NCI-H82 (cell line): Measurements from ENCODE around the gene CARS2.
A peak's percentile ranks its signal among the peaks of the same experiment; 100 is the strongest.

Source experiments
- DNase-seq: peaks from one replicate; lab custom pipeline; 2025; lab: John Stamatoyannopoulos, UW

CARS2 gene

GRCh38 chr13:110651726-110652230, 54.1 kb downstream of the CARS2 start:
- no peak for DNase-seq

GRCh38 chr13:110651271-110651670, 54.6 kb downstream of the CARS2 start:
- no peak for DNase-seq

- DNase-seq, result no peak
Observed at GRCh38 chr13:110650436-110650835, 55.5 kb downstream of the CARS2 start.

GRCh38 chr13:110649551-110649950, 56.4 kb downstream of the CARS2 start:
- DNase-seq, result no peak

- peak; percentile 90 for DNase-seq
Observed at GRCh38 chr13:110648848-110649421, 57.0 kb downstream of the CARS2 start.

- peak; percentile 93 for DNase-seq
Observed at GRCh38 chr13:110648146-110648819, 57.6 kb downstream of the CARS2 start.

GRCh38 chr13:110647365-110647737, 58.6 kb downstream of the CARS2 start:
- DNase-seq, result no peak

- no peak for DNase-seq
Observed at GRCh38 chr13:110646442-110647364, 59.2 kb downstream of the CARS2 start.

GRCh38 chr13:110645750-110646149, 60.2 kb downstream of the CARS2 start:
- no peak for DNase-seq

GRCh38 chr13:110644892-110645521, 60.9 kb downstream of the CARS2 start:
- peak; percentile 52 for DNase-seq

GRCh38 chr13:110643768-110644421, 62.0 kb downstream of the CARS2 start:
- no peak for DNase-seq

- DNase-seq, result no peak
Observed at GRCh38 chr13:110643324-110643723, 62.6 kb downstream of the CARS2 start.

- no peak for DNase-seq
Observed at GRCh38 chr13:110642291-110642981, 63.5 kb downstream of the CARS2 start.

- no peak for DNase-seq
Observed at GRCh38 chr13:110641055-110642015, 64.6 kb downstream of the CARS2 start.

- no peak for DNase-seq
Observed at GRCh38 chr13:110640591-110641029, 65.3 kb downstream of the CARS2 start.

- DNase-seq, result no peak
Observed at GRCh38 chr13:110639935-110640334, 66.0 kb downstream of the CARS2 start.

- DNase-seq, result no peak
Observed at GRCh38 chr13:110638814-110639806, 66.8 kb downstream of the CARS2 start.

GRCh38 chr13:110638257-110638656, 67.7 kb downstream of the CARS2 start:
- no peak for DNase-seq

GRCh38 chr13:110637747-110638146, 68.2 kb downstream of the CARS2 start:
- no peak for DNase-seq
